NT2/D1 (cell line): ENCODE data around the gene CDC42EP3.

ENCODE experiments used
- DNase-seq: peaks from one replicate; pipeline ENCODE4 v3.0.0-alpha.2; 2011; ENCODE audit warnings: low read depth, low spot score
- H3K27me3 ChIP-seq: 2 replicates; pipeline ENCODE4 v1.6.0; 2011; ENCODE audit warnings: mild to moderate bottlenecking; ENCODE audit not compliant: insufficient read length, insufficient read depth
- H3K36me3 ChIP-seq: 2 replicates; pipeline ENCODE4 v1.6.1; 2011; ENCODE audit warnings: mild to moderate bottlenecking, low read length, mixed read lengths; ENCODE audit not compliant: insufficient read depth, insufficient read length
- H3K4me1 ChIP-seq: 2 replicates; pipeline ENCODE4 v1.5.1; 2011; ENCODE audit not compliant: insufficient read depth, insufficient read length
- H3K4me3 ChIP-seq: 2 replicates; pipeline ENCODE4 v1.5.1; 2011; ENCODE audit warnings: low read depth; ENCODE audit not compliant: insufficient read length
- H3K9ac ChIP-seq: 2 replicates; pipeline ENCODE4 v1.6.0; 2011; ENCODE audit warnings: low read depth; ENCODE audit not compliant: insufficient read length
- H3K9me3 ChIP-seq: 2 replicates; pipeline ENCODE4 v1.5.1; 2011; ENCODE audit warnings: mild to moderate bottlenecking, low read length; ENCODE audit not compliant: insufficient read depth
- SUZ12 ChIP-seq: IDR thresholded peaks from 2 replicates; pipeline ENCODE4 v1.6.1; 2011; ENCODE audit not compliant: insufficient read length, insufficient read depth; ENCODE audit errors: extremely low read depth
- YY1 ChIP-seq: IDR thresholded peaks from 2 replicates; pipeline ENCODE4 v1.6.1; 2011; ENCODE audit not compliant: insufficient read length, insufficient read depth
- ZNF274 ChIP-seq: IDR thresholded peaks from 2 replicates; pipeline ENCODE4 v1.6.1; 2011; ENCODE audit warnings: mild to moderate bottlenecking, low read depth, low read length

The CDC42EP3 gene

GRCh38 chr2:37665604-37666362 is 5.7 kb downstream of the CDC42EP3 start:
- no peak for DNase-seq
- Histone ChIP-seq H3K27me3 (no peaks in the 10 kb centered on the region), H3K4me1 (no peaks in the 10 kb centered on the region), H3K4me3 (no peak overlapping the region), H3K36me3 (peaks cover 58% of the 10 kb centered on the region), H3K9me3 (no peaks in the 10 kb centered on the region), H3K9ac (no peak overlapping the region)
- TF ChIP-seq SUZ12 (no peak), YY1 (no peak), ZNF274 (no peak)

GRCh38 chr2:37665043-37665442 is 6.4 kb downstream of the CDC42EP3 start:
- no peak for DNase-seq
- Histone ChIP-seq H3K4me3 (no peak overlapping the region), H3K9me3 (no peaks in the 10 kb centered on the region), H3K27me3 (no peaks in the 10 kb centered on the region), H3K9ac (no peak overlapping the region), H3K36me3 (peaks cover 65% of the 10 kb centered on the region), H3K4me1 (no peaks in the 10 kb centered on the region)
- TF ChIP-seq YY1 (no peak), ZNF274 (no peak), SUZ12 (no peak)

GRCh38 chr2:37664231-37664643 is 7.2 kb downstream of the CDC42EP3 start:
- H3K4me3 ChIP-seq = no peak overlapping the region
- H3K4me1 ChIP-seq = no peaks in the 10 kb centered on the region
- peaks cover 66% of the 10 kb centered on the region for H3K36me3 ChIP-seq
- H3K9me3 ChIP-seq = no peaks in the 10 kb centered on the region
- no peak for DNase-seq
- no peak overlapping the region for H3K9ac ChIP-seq
- TF ChIP-seq YY1 (no peak), ZNF274 (no peak), SUZ12 (no peak)
- H3K27me3 ChIP-seq = no peaks in the 10 kb centered on the region

GRCh38 chr2:37663390-37663789 is 8.1 kb downstream of the CDC42EP3 start:
- Histone ChIP-seq H3K27me3 (no peaks in the 10 kb centered on the region), H3K4me1 (no peaks in the 10 kb centered on the region), H3K36me3 (peaks cover 61% of the 10 kb centered on the region), H3K9me3 (0 out of 2 replicates have a peak, but pooled peaks cover 3% of the 10 kb centered on the region), H3K9ac (no peak overlapping the region), H3K4me3 (no peak overlapping the region)
- TF ChIP-seq YY1 = no peak
- no peak for TF ChIP-seq SUZ12
- no peak for TF ChIP-seq ZNF274
- no peak for DNase-seq

- Histone ChIP-seq H3K9ac (no peak overlapping the region), H3K4me1 (peaks cover 2% of the 10 kb centered on the region), H3K9me3 (0 out of 2 replicates have a peak, but pooled peaks cover 5% of the 10 kb centered on the region), H3K27me3 (no peaks in the 10 kb centered on the region), H3K36me3 (peaks cover 48% of the 10 kb centered on the region), H3K4me3 (no peak overlapping the region)
- no peak for DNase-seq
- TF ChIP-seq SUZ12 (no peak), ZNF274 (no peak), YY1 (no peak)
Observed at GRCh38 chr2:37659723-37660122, 11.7 kb downstream of the CDC42EP3 start.

GRCh38 chr2:37658682-37659081 is 12.8 kb downstream of the CDC42EP3 start:
- Histone ChIP-seq H3K36me3 (peaks cover 47% of the 10 kb centered on the region), H3K9me3 (0 out of 2 replicates have a peak, but pooled peaks cover 5% of the 10 kb centered on the region), H3K4me1 (peaks cover 7% of the 10 kb centered on the region), H3K4me3 (no peak overlapping the region), H3K27me3 (no peaks in the 10 kb centered on the region), H3K9ac (no peak overlapping the region)
- TF ChIP-seq ZNF274 = no peak
- TF ChIP-seq SUZ12 = no peak
- no peak for TF ChIP-seq YY1
- no peak for DNase-seq

GRCh38 chr2:37657471-37657870 is 14.0 kb downstream of the CDC42EP3 start:
- Histone ChIP-seq H3K9me3 (0 out of 2 replicates have a peak, but pooled peaks cover 5% of the 10 kb centered on the region), H3K4me3 (no peak overlapping the region), H3K27me3 (no peaks in the 10 kb centered on the region), H3K4me1 (peaks cover 7% of the 10 kb centered on the region), H3K36me3 (peaks cover 36% of the 10 kb centered on the region), H3K9ac (no peak overlapping the region)
- no peak for TF ChIP-seq YY1
- TF ChIP-seq ZNF274 = no peak
- TF ChIP-seq SUZ12 = no peak
- no peak for DNase-seq
